GM21528 (cell line): Measurements from ENCODE around the gene USB1.
"Not testable (repeated sequence)": the region's sequence is repeated elsewhere in the genome, so short reads cannot be mapped to it uniquely, and the experiment has no call there.

Source experiments
- ATAC-seq: cut with Tn5 transposase; IDR thresholded peaks from one replicate; pipeline ENCODE4 v1.9.1; 2021; ENCODE audit warnings: mild to moderate bottlenecking, moderate library complexity; ENCODE audit not compliant: unreplicated experiment, low FRiP score

USB1 gene

DNA sequence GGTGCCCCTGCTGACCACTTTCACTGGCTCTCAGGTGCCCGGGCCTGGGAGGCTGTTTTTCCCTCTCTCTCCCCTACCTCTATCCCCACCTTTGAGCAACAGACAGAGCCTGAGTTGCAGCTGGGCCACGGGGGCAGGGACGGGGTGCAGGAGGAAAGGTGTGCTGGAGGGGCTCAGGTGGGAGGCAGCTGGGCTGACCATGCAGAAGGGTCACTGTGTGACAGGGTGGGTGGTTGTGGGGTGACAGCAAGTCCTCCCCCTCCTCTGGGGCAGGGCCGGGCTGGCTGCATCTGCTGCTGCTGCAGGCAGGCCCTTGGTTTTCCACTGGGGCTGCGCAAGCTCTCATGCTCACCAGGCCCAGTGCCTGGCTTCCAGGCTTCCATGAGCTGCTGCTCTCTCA, 7.3 kb upstream of the USB1 start:
- no peak for ATAC-seq

GRCh38 chr16:57994361-57994760, 6.8 kb upstream of the USB1 start:
- no peak for ATAC-seq

- ATAC-seq = no peak
These were observed 6.4 kb upstream of the USB1 start for GRCh38 chr16:57994778-57995177.

- ATAC-seq = no peak
These were observed 5.3 kb upstream of the USB1 start for GRCh38 chr16:57995721-57996405.

DNA sequence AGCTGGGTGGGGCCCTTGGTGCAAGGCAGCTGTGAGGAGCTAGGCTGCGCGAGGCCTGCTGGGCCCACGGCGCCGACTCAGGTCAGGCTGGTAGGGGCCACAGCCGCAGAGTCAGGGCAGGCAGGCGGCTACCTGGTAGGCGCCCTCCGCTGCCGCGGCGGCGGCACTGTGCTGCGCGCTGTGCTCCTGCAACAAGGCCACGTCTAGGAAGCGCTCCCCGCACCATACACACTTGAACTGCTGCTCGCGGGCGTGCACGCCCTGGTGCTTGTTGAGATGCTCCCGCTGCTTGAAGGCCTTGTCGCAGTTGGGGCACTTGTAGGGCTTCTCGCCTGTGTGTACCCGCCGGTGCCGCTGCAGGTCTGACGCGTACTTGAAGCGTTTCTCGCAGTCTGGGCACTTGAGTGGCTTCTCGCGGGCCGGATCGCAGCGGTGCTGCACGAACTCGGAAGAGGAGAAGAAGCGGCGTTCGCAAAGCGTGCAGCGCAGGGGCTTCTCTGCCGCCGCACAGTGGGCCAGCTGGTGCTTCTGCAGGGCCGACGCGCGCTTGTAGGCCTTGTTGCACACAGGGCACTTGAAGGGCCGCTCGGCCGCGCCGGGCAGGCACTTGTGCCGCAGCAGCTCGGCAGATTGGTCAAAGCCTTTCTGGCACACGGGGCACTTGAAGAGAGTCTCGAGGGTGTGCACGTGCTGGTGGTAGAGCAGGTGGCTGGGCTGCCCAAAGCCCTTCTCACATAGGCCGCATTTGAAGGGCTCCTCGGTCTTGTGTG, 4.6 kb upstream of the USB1 start:
- ATAC-seq = no peak

DNA sequence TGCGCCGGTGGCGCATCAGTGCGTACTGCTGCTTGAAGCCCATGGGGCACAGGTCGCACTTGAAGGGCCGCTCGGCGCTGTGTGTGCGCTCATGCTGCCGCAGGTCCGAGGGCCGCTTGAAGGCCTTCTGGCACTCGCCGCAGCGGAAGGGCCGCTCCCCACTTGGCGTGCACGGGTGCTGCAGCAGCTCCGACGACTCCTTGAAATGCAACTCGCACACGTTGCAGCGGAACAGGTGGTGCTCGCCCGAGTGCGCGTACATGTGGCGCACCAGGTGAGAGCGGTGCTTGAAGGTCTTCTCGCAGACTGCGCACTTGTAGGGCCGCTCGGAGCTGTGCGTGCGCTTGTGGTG, 4.1 kb upstream of the USB1 start:
- ATAC-seq = no peak

DNA sequence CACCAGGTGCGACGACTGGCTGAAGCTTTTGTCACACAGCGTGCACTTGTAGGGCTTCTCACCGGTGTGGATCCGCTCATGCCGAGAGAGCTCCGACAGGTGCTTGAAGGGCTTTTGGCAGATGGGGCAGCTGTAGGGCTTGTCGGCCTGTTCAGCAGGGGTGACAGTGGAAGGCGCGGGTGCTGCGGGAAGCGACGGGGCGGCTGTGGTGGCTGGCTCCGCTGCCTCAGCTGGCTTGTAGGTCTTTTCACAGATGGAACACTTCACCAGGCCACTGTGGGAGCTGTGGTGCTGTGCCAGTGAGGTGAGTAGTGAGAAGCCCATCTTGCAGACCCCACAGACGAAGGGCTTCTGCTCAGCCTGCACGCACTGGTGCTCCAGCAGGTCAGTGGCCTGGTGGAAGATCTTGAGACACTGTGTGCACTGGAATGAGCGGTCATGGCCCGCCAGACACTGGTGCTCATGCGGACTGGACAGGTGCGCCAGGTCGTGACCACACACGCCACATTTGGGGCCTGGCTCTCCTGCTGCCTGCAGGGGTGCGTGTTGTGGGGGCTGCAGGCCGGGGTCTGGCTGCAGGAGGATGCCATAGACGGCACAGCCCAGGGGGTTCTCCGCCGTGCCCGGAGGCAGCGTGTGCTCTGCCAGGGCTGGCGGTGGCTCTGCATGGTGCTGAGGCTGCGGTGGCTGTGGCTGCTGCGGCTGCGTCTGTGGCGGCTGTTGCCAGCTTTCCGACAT, 3.5 kb upstream of the USB1 start:
- no peak for ATAC-seq

- ATAC-seq = no peak
These were observed 2.7 kb upstream of the USB1 start for GRCh38 chr16:57998486-57998885.

DNA sequence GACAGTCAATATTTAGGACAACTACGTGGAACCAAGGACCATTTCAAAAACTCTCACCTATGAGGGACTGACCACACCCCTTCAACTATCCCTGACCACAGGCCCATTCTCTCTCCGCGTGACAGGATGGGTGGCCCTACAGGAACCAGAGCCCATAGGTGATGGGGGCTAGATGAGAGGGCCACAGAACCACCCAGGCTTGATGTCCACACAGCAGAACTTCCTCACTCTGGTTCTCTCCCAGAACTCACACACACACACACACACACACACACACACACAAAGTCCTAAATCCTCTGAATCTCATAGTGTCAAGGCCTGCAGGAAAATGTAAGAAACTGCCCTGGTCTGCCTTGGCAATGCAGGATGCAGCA, 2.2 kb upstream of the USB1 start:
- ATAC-seq = no peak

DNA sequence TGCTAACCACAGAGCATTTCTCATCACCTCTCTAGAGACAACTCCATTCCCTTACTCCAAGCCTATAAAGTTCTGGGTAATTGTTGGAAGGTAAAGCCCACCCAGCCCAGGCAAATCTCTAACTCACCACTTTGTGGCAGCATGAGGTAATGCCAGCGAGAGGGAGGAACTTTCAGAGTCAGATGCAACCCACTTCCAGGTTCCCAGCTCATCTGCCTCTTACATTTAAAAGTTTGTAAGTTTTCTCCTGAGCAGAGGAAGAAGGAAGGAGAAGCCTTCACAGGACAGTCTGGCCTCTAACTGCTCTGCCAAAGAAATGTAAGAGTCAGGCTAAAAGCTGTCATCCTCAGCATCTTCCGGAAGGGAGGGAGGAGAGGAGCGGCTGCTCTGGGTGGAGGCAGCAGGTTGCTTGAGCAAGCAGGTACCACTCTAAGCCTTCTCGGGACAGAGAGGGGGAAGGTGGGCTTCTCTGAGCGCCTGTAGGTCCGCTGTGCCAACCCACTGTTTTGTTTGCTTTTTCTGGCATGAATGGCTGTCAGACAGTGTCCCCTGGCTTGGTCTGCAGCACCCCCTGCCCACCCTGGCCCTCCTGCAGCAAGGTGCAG, 1.7 kb upstream of the USB1 start:
- ATAC-seq = no peak

DNA sequence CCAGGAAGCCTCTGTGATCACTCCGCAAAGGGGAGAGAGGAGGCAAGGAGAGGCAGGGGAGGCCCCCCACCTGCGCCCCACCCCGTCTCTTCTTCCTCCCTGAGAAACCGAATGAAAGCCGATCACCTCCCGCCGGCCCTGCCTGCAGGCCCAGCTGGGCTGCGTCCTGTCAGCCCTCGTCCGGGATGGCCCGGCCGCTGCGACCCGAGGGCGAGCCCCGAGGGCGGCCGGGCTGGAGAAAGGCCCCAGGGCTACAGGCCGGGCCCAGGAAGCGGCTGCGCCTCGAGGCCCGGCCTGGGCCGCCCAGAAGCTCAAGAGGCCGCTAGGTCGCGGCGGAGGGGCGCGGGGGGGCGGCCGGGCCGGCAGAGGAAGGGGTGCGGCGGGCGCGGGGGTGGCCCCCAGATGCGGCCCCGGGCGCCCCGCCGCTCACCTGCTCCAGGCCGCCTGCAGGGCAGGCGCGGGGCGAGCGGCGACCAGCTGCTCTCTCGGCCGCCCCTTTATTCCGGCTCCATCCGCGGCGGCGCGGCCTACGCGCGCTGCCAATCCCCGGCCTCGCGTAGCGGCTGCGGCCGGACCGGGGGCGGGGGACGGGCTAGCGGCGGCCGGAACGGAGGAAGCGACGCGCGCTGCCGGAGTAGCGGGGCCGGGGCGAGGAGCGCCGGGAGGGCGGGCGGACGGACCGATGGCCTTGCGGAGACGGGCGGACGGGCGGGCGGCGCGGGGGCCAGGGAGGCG, 1.1 kb upstream of the USB1 start, which contains the start of gene ZNF319:
ZNF319 (minus strand) TSS at position 702 of the 735 bp plus-strand sequence. CDS start 2,407 bp downstream, outside the sequence.
- ATAC-seq = peak; percentile 22

- no peak for ATAC-seq
These were observed 691 bp downstream of the USB1 start for GRCh38 chr16:58001781-58002415.

- ATAC-seq = no peak
These were observed 1.2 kb downstream of the USB1 start for GRCh38 chr16:58002416-58002800.

GRCh38 chr16:58002936-58003335, 1.7 kb downstream of the USB1 start:
- no peak for ATAC-seq

DNA sequence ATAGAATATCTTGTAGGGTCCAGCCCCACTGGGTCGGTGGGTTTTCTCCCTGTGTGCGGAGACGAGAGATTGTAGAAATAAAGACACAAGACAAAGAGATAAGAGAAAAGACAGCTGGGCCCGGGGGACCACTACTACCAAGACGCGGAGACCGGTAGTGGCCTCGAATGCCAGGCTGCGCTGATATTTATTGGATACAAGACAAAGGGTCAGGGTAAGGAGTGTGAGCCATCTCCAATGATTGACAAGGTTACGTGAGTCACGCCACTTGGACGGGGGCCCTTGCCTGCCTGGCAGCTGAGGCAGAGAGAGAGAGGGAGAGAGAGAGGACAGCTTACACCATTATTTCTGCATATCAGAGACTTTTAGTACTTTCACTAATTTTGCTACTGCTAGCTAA, 3.5 kb downstream of the USB1 start:
- not testable (repeated sequence) for ATAC-seq

- no peak for ATAC-seq
These were observed 8.7 kb downstream of the USB1 start for GRCh38 chr16:58009856-58010416.

- ATAC-seq = no peak
These were observed 9.7 kb downstream of the USB1 start for GRCh38 chr16:58010886-58011285.

GRCh38 chr16:58011652-58012051, 10.4 kb downstream of the USB1 start:
- no peak for ATAC-seq

DNA sequence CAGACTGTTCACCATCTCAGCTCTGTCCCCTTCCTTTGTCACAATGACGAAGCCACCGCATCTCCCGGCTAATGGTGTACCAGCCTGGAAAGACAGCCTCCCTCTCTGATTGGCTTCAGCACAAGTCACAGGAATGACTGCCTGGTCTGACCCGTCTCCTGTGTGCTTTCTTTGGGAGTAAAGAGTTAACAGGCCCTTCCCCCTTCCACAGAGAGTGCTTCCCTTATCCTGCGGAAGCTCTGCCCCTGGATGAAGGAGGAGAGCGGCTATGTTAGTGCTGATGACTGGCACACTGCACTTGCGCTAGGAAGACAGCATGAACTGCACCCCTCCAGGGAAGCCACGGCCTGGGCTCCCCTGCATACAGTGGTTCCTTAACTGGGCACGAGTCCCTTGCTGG, 11.3 kb downstream of the USB1 start:
- no peak for ATAC-seq
